ENCODE data around the gene MEFV.

MEFV gene

DNA sequence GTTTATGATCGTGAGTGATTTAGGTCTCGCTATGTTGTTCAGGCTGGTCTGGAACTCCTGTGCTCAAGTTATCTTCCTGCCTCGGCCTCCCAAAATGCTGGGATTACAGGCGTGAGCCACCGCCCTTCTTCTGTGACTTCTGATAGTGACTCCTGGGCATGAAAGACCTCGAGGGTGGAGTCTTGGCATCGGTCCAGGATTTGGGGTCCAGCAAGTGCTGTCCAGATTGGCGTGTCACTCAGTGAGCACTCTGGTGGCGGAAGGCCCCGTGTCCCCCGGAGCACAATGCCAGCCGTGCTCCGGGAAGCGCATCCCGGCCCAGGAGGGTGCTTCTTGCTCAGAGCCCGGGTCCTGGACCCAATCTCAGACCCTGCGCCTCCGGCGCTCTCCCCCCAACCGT is 61.6 kb downstream of the MEFV start:
- TF ChIP-seq, protein P1, sequence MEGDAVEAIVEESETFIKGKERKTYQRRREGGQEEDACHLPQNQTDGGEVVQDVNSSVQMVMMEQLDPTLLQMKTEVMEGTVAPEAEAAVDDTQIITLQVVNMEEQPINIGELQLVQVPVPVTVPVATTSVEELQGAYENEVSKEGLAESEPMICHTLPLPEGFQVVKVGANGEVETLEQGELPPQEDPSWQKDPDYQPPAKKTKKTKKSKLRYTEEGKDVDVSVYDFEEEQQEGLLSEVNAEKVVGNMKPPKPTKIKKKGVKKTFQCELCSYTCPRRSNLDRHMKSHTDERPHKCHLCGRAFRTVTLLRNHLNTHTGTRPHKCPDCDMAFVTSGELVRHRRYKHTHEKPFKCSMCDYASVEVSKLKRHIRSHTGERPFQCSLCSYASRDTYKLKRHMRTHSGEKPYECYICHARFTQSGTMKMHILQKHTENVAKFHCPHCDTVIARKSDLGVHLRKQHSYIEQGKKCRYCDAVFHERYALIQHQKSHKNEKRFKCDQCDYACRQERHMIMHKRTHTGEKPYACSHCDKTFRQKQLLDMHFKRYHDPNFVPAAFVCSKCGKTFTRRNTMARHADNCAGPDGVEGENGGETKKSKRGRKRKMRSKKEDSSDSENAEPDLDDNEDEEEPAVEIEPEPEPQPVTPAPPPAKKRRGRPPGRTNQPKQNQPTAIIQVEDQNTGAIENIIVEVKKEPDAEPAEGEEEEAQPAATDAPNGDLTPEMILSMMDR (IDR thresholded peaks at IDR 0.05; ENCODE audit: low read depth, low read length): no peak
- no peak overlapping the region for H3K4me3 ChIP-seq (ENCODE audit: low read depth, low read length)
- in situ Hi-C loops (cut with HindIII; ENCODE audit: low sequenced_read_pairs): no loop called here
- DNase-seq (ENCODE audit: low read depth, low spot score): no peak

DNA sequence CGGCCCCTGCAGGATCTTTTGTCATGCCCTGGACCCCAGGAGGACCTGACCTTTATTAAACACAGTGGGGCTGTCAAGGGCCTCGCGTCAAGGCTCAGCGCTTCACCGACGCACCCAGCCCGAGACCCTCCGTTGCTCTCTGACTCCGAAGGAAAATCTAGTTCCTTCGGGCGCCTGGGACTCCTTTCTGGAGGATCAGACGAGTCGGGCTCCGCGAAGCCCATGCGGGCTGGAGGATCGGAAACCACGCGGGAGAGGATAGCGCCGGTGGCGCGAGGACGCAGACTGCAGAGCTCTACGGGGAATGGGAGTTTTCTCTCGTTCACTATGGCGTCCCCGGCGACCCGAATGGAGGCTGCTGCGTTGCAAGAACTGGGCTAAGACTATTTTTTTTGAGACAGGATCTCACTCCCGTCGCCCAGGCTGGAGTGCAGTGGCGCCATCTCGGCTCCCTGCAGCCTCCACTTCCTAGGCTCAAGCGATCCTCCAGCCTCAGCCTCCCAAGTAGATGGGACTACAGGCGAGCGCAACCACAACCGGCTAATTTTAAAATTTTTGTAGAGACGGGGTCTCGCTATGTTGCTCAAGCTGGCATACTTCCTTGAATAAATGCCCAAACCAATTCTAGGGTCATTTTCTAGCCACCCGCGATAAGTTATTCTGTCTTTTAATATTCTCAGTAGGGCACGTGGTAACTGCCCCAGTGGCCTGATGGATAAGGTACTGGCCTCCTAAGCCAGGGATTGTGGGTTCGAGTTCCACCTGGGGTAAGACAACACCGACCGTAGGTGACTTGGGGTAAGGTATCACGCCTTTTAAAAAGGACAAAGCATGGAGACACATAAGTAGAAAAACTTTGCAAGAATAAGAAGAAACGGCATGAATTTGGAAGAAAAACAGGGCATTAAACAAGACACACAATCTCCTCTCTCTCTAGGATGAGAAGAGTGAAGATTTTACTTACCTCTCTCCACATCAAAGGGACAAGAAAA is 62.9 kb downstream of the MEFV start:
- no peak overlapping the region for H3K4me3 ChIP-seq (ENCODE audit: low read depth, low read length)
- in situ Hi-C loops (cut with HindIII; ENCODE audit: low sequenced_read_pairs): no loop called here
- DNase-seq (ENCODE audit: low read depth, low spot score): no peak
- TF ChIP-seq, protein P1 (IDR thresholded peaks at IDR 0.05; ENCODE audit: low read depth, low read length): no peak

DNA sequence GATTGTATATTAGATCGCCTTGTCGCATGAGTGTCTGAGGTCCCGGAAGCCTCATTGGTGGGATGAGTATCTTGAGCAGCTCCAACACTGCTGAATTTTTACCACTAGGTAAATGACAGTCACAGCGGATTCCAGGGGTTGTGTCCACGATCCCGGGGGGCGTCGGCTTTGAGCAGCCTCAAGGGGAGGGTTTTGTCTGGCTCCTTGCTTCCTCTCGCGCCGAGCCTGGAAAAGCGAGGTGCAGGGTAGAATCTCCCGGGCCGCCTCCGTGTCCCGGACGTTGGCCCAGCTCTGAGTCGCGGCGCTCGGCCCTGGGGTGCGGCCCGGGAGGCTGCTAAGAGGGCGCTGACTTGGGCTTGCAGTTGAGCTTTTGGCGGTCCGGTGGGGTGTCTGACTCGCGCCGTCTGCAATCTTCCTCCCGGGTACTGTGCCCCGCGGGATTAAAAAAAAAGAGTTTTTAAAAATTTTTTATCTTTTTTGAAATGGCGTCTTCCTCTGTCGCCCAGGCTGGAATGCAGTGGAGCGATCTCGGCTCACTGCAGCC is 63.9 kb downstream of the MEFV start:
- H3K4me3 ChIP-seq (ENCODE audit: low read depth, low read length): no peak overlapping the region
- TF ChIP-seq, protein P1 (IDR thresholded peaks at IDR 0.05; ENCODE audit: low read depth, low read length): no peak
- in situ Hi-C loops (cut with HindIII; ENCODE audit: low sequenced_read_pairs): no loop called here
- DNase-seq (ENCODE audit: low read depth, low spot score): no peak

Measured in astrocyte of the spinal cord (primary cell).